ENCODE data around the gene NECTIN2.
"Not testable (repeated sequence)": the region's sequence is repeated elsewhere in the genome, so short reads cannot be mapped to it uniquely, and the experiment has no call there.

Gene NECTIN2

DNA sequence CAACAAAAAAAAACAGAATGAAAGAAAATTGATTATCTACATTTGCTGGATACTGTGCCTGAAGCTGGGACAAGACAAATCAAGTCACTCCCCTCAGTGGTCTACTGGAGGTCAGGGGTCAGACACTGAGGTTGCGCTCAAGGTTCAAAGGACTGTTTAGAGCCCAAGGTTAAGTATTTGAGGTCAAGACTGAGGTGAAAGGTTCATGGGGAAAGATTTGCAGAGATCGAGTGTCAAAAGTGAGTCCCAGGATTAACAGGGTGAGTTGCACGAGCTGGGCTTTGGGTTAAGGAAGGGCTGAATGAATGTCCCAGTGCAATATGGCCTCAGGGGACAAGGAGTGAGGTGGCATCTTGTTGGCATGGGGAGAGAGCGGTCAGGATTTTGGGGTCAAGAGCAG is 41.6 kb downstream of the NECTIN2 start:
- no peak for DNase-seq

DNA sequence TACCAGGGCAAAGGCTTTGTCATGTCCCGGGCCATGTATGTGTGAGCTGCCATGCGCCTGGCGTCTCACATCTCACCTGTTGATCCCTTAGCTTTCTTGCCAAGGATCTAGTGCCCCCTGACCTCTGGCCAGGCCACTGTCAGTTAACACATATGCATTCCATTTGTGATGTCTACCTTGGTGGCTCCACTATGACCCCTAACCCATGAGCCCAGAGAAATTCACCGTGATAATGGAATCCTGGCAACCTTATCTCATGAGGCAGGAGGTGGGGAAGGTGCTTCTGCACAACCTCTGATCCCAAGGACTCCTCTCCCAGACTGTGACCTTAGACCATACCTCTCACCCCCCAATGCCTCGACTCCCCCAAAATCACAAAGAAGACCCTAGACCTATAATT is 42.2 kb downstream of the NECTIN2 start:
- not testable (repeated sequence) for DNase-seq

DNA sequence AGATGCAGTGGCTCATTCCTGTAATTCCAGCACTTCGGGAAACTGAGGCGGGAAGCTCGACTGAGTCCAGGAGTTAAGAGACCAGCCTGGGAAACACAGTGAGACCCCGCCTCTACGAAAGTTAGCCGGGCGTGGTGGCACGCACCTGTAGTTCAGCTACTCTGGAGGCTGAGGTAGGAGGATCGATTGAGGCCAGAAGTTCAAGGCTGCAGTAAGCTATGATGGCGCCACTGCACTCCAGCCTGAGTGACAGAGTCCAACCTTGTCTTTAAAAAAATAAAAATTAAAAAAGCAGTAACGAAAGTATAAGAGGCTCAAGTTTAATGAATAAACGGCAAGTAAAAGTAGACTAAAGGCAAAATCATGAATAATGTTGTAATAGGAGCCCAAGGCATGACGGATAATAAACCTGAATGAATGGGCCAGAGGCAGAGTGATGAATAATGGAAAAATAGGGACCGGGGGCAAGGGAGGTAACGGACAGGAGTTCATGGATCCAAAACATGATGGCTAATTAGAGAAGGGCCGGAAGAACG is 43.8 kb downstream of the NECTIN2 start:
- no peak for DNase-seq

DNA sequence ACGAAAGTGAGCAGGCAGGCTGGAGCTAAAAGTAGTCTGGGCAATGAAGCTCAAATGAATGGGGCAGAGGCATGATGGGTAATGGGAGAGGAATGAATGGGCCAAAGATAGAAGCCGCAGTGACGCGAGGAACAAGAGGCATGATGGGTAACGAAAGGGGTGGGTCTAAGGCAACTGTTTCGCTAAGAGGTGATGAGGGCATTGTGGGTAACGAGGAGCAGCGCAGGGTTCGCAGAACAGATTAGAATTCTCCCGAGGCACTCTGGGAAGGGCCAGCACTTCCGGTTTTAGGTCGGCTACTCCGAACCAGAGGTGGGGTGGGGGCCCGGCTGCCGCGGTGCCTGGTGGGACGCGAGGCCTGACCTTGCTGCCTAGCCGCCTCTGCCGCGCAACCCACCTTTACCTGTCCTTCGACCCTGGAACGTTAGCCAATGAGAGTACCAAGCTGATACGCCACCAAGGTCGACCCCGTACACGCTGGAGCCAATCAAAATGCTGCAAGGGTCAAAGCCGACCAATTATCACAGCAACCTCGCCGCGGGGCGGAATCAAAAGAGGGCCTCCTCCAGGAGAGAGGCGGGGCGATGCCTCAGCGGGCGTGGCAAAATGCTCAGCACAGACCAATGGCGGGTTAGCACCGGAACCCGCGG is 44.4 kb downstream of the NECTIN2 start:
- peak; percentile 100 for DNase-seq

DNA sequence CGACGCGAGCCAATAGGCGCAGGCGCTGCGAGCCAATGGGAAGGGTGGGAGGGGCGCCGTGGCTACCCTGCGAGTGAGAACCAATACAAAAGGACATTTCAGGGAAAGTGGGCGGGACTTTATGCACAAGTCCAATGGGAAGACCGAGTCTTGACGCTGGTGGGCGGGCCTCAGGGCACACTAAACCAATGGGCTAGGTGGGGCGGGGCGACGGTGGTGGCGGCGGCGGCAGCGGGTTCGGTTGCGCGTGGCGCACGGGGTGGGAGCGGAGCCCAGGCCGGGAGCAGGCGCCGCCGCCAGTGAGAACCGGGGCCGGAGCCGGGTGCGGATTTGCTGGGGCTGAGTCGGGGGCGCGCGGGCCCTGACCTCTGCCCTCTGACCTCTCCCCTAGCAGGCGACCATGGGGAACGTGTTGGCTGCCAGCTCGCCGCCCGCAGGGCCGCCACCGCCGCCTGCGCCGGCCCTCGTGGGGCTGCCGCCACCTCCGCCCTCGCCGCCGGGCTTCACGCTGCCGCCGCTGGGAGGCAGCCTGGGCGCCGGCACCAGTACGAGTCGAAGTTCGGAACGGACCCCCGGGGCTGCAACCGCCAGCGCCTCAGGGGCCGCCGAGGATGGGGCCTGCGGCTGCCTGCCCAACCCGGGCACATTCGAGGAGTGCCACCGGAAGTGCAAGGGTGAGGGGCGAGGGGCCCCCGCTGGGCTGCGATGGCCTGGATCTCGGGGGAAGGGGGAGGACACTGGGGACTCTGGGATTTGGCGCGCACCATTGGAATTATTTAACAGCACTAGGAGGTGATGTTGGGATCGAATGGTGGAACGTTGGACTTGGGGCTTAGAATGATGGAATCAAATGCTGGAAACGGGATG is 45.2 kb downstream of the NECTIN2 start, which contains the start of gene TOMM40:
TSS of gene TOMM40 (plus strand) at position 239 of the 867 bp plus-strand sequence. CDS start at position 401, 162 bp downstream.
- peak; percentile 100 for DNase-seq

DNA sequence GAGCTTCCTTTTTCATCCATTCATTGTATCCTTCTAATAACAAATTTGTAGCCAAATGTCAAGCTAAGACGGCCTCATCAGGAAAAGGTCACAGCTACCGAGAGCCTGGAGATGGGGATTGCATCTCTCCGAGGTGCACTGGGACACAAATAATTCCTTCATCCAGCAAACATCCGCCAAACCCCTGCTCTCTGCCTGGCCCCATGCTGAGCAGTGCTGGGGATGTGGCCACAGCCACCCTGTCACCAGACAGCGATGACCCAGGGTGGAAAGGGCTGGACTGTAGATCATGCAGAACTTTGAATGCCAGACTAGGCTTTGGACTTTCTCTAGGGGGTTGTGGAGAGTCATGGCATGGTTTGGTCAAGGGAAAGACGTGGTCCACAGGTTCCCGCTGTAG is 46.8 kb downstream of the NECTIN2 start:
- DNase-seq = no peak

DNA sequence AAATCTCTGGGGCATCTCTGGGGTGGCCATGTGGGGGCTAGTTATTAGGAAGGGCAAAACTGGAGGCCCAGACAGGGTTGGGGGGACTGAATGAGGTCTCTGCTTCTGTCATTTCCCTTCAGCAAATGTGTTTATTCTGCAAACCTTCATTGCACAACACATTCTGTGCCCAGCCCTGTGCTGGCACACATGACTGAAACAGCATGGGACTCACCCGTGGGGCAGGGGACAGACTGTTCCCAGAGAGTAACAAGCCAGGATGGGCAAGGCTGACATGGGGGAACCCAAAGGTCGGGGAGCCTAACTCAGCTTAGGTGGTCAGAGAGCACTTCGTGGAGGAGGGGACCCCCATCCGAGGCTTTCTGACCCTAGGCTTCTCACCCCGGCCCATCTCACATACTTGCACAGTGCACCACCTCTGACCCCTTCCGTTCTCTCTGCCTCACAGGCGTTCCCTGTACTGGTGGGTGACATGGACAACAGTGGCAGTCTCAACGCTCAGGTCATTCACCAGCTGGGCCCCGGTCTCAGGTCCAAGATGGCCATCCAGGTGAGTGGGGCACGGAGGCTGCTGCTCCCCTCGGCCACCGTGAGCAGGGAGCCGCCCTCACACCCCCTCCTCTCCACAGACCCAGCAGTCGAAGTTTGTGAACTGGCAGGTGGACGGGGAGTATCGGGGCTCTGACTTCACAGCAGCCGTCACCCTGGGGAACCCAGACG is 47.4 kb downstream of the NECTIN2 start:
- no peak for DNase-seq

DNA sequence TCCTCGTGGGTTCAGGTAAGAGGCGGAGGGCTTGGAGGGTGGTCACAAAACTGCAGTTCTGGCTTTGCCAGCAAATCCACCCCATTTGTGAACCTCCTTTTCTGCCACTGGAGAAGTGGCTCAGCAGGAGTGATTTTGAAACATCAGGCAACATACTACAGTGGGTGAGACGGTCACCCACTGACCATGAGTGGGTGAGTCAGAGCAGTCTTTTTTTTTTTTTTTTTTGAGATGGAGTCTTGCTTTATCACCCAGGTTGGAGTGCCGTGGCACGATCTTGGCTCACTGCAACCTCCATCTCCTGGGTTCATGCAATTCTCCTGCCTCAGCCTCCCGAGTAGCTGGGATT is 47.9 kb downstream of the NECTIN2 start:
- DNase-seq = no peak

DNA sequence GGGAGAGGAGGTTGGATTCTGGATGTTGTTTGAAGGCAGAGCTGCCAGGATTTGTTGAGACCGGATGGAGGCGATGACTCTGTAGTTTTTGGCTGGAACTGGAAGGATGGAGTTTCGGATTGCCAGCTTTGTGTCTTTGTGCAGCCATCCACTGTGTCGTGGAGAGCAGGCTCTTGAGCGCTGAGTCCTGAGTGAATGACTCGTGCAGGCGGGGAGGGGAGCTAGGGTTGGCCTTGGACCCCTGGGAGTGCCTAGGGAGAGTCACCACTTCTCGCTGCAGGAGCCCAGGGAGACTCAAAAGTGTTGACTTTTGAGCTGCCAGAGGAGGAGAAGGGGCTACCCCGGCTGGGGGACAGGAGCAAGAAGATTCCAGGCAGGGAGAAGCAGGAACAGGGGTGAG is 48.8 kb downstream of the NECTIN2 start:
- no peak for DNase-seq

DNA sequence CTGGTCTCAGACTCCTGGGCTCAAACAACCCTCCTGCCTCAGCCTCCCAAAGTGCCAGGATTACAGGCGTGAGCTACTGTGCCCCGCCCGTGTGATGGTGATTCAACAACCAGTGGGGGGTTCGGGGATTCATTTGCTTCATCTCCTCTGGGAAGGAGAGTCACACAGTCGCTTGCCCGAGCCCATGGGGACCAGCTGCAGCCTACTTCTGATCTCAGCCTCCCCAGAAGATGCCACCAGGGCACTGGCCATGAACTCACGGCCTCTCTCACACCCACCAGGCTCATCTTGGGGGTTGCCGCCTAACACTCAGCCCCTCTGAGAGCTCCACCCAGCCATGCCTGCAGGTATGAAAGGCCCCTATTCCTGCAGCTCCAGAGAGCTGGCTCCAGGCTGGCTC is 51.7 kb downstream of the NECTIN2 start:
- DNase-seq = no peak

DNA sequence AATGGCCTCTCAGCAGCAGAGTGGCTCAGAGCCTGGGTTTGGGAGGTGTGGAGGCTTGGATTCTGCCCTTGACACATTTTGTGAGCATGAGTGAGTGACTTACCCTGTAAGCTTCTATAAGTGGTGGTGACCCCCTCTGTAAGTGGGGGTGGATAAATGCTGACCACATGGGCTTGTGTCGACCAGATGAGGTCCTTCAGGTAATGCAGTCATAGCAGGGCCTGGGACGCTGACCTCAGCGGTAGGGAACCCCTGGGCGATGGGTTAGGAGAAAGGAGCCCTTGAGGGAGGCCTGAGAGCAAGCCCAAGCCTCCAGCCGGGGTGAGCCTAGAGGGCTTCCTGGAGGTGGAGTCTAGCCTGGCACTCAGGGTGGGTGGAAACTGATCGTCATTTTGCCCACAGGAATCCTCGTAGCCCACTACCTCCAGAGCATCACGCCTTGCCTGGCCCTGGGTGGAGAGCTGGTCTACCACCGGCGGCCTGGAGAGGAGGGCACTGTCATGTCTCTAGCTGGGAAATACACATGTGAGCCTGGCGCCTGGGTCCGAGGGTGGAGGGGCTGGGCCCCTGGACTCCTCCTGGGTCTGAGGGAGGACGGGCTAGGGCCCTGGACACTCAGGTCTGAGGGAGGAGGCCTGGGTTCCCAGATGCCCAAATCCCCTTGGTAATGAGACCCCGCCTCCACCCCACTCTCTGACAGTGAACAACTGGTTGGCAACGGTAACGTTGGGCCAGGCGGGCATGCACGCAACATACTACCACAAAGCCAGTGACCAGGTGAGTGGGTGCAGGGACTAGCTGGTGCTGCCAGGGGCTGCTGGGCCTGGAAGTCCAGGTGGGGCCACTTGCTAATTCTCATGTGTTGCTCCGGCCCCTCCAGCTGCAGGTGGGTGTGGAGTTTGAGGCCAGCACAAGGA is 54.5 kb downstream of the NECTIN2 start:
- DNase-seq = no peak

DNA sequence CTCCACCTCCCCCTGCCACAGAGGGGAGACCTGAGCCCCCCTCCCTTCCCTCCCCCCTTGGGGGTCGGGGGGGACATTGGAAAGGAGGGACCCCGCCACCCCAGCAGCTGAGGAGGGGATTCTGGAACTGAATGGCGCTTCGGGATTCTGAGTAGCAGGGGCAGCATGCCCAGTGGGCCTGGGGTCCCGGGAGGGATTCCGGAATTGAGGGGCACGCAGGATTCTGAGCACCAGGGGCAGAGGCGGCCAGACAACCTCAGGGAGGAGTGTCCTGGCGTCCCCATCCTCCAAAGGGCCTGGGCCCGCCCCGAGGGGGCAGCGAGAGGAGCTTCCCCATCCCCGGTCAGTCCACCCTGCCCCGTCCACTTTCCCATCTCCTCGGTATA is 57.1 kb downstream of the NECTIN2 start:
- DNase-seq = no peak

DNA sequence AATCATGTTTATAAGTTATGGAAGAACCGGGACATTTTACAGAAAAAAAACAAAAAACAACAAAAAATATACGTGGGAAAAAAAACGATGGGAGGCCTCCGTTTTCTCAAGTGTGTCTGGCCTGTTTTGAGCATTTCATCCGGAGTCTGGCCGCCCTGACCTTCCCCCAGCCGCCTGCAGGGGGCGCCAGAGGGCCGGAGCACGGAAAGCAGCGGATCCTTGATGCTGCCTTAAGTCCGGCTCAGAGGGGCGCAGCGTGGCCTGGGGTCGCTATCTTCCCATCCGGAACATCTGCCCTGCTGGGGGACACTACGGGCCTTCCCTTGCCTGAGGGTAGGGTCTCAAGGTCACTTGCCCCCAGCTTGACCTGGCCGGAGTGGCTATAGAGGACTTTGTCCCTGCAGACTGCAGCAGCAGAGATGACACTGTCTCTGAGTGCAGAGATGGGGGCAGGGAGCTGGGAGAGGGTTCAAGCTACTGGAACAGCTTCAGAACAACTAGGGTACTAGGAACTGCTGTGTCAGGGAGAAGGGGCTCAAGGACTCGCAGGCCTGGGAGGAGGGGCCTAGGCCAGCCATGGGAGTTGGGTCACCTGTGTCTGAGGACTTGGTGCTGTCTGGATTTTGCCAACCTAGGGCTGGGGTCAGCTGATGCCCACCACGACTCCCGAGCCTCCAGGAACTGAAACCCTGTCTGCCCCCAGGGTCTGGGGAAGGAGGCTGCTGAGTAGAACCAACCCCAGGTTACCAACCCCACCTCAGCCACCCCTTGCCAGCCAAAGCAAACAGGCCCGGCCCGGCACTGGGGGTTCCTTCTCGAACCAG is 57.7 kb downstream of the NECTIN2 start:
- peak; percentile 1 for DNase-seq

DNA sequence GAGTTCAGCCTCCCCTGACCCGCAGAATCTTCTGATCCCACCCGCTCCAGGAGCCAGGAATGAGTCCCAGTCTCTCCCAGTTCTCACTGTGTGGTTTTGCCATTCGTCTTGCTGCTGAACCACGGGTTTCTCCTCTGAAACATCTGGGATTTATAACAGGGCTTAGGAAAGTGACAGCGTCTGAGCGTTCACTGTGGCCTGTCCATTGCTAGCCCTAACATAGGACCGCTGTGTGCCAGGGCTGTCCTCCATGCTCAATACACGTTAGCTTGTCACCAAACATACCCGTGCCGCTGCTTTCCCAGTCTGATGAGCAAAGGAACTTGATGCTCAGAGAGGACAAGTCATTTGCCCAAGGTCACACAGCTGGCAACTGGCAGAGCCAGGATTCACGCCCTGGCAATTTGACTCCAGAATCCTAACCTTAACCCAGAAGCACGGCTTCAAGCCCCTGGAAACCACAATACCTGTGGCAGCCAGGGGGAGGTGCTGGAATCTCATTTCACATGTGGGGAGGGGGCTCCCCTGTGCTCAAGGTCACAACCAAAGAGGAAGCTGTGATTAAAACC is 58.4 kb downstream of the NECTIN2 start:
- DNase-seq = no peak

DNA sequence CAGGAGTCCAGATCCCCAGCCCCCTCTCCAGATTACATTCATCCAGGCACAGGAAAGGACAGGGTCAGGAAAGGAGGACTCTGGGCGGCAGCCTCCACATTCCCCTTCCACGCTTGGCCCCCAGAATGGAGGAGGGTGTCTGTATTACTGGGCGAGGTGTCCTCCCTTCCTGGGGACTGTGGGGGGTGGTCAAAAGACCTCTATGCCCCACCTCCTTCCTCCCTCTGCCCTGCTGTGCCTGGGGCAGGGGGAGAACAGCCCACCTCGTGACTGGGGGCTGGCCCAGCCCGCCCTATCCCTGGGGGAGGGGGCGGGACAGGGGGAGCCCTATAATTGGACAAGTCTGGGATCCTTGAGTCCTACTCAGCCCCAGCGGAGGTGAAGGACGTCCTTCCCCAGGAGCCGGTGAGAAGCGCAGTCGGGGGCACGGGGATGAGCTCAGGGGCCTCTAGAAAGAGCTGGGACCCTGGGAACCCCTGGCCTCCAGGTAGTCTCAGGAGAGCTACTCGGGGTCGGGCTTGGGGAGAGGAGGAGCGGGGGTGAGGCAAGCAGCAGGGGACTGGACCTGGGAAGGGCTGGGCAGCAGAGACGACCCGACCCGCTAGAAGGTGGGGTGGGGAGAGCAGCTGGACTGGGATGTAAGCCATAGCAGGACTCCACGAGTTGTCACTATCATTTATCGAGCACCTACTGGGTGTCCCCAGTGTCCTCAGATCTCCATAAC is 59.5 kb downstream of the NECTIN2 start, which contains the start of gene APOE:
TSS of gene APOE (plus strand) at position 360 of the 724 bp plus-strand sequence. CDS start 829 bp downstream, outside the sequence.
- DNase-seq = no peak

DNA sequence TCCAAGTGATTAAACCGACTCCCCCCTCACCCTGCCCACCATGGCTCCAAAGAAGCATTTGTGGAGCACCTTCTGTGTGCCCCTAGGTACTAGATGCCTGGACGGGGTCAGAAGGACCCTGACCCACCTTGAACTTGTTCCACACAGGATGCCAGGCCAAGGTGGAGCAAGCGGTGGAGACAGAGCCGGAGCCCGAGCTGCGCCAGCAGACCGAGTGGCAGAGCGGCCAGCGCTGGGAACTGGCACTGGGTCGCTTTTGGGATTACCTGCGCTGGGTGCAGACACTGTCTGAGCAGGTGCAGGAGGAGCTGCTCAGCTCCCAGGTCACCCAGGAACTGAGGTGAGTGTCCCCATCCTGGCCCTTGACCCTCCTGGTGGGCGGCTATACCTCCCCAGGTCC is 61.5 kb downstream of the NECTIN2 start:
- no peak for DNase-seq

DNA sequence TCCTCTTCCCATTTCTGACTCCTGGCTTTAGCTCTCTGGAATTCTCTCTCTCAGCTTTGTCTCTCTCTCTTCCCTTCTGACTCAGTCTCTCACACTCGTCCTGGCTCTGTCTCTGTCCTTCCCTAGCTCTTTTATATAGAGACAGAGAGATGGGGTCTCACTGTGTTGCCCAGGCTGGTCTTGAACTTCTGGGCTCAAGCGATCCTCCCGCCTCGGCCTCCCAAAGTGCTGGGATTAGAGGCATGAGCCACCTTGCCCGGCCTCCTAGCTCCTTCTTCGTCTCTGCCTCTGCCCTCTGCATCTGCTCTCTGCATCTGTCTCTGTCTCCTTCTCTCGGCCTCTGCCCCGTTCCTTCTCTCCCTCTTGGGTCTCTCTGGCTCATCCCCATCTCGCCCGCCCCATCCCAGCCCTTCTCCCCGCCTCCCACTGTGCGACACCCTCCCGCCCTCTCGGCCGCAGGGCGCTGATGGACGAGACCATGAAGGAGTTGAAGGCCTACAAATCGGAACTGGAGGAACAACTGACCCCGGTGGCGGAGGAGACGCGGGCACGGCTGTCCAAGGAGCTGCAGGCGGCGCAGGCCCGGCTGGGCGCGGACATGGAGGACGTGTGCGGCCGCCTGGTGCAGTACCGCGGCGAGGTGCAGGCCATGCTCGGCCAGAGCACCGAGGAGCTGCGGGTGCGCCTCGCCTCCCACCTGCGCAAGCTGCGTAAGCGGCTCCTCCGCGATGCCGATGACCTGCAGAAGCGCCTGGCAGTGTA is 62.2 kb downstream of the NECTIN2 start:
- no peak for DNase-seq

DNA sequence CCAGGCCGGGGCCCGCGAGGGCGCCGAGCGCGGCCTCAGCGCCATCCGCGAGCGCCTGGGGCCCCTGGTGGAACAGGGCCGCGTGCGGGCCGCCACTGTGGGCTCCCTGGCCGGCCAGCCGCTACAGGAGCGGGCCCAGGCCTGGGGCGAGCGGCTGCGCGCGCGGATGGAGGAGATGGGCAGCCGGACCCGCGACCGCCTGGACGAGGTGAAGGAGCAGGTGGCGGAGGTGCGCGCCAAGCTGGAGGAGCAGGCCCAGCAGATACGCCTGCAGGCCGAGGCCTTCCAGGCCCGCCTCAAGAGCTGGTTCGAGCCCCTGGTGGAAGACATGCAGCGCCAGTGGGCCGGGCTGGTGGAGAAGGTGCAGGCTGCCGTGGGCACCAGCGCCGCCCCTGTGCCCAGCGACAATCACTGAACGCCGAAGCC is 62.8 kb downstream of the NECTIN2 start:
- DNase-seq = no peak

DNA sequence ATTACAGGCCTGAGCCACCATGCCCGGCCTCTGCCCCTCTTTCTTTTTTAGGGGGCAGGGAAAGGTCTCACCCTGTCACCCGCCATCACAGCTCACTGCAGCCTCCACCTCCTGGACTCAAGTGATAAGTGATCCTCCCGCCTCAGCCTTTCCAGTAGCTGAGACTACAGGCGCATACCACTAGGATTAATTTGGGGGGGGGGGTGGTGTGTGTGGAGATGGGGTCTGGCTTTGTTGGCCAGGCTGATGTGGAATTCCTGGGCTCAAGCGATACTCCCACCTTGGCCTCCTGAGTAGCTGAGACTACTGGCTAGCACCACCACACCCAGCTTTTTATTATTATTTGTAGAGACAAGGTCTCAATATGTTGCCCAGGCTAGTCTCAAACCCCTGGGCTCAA is 63.7 kb downstream of the NECTIN2 start:
- DNase-seq = no peak
